GM06990 (cell line): ENCODE measurements around the gene R3HDM4.

Source experiments
- DNase-seq: peaks from one replicate; pipeline ENCODE4 v3.0.0-alpha.2; 2011; ENCODE audit not compliant: insufficient read length; ENCODE audit errors: extremely low read depth
- H3K27me3 ChIP-seq: replicated peaks from 2 replicates; pipeline ENCODE4 v1.6.0; 2011; ENCODE audit warnings: low read length; ENCODE audit not compliant: control insufficient read depth, insufficient read depth
- H3K36me3 ChIP-seq: 2 replicates; pipeline ENCODE4 v1.5.1; 2011; ENCODE audit warnings: low read length; ENCODE audit not compliant: control insufficient read depth, insufficient read depth
- H3K4me3 ChIP-seq: replicated peaks from 2 replicates; pipeline ENCODE4 v1.5.1; 2011; ENCODE audit warnings: low read depth, mild to moderate bottlenecking, control low read depth, low read length
- CTCF ChIP-seq: IDR thresholded peaks from 2 replicates; pipeline ENCODE4 v1.5.1; 2011; ENCODE audit warnings: low read length, control low read depth, mild to moderate bottlenecking, inconsistent platforms; ENCODE audit not compliant: insufficient read depth, poor library complexity, severe bottlenecking

The R3HDM4 gene

GRCh38 chr19:912181-913079, 589 bp downstream of the R3HDM4 start:
- Histone ChIP-seq H3K36me3 (no peaks in the 10 kb centered on the region), H3K4me3 (peak overlapping the region; percentile 95), H3K27me3 (no peaks in the 10 kb centered on the region)
- DNase-seq = peak; percentile 57
- no peak for TF ChIP-seq CTCF

DNA sequence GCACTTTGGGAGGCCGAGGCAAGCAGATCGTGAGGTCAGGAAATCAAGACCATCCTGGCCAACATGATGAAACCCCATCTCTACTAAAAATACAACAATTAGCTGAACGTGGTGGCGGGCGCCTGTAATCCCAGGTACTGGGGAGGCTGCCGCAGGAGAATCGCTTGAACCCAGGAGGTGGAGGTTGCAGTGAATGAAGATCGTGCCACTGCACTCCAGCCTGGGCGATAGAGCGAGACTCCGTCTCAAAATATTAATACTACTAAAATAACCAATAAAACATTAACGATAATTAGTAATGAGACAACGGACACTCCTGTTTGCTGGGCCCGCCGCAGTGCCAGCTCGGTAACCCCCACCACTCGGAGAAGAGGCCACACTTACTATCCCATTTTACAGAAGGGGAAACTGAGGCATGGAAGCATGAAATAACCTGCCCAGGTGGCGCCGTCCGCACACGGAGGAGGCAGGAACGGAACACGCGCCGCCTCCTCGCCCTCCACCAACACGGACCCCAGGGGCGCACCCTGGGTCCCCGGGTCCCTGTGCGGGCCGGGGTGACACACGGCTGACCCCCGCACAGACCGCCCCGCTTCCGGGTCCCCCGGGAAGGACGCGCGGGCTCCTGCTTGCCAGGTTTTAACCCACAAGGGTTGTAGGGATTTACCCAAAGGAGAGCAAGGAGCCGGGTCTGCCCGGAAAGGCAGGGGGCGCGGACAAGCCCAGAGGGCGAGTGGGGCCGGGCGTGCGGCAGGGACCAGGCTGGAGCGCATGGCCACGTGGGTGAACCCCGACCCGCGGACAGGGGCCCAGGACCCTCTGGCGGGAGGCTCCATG, 1.6 kb downstream of the R3HDM4 start:
- H3K27me3 ChIP-seq = no peaks in the 10 kb centered on the region
- no peak for DNase-seq
- H3K4me3 ChIP-seq = no peak overlapping the region
- TF ChIP-seq CTCF = no peak
- H3K36me3 ChIP-seq = no peaks in the 10 kb centered on the region

- TF ChIP-seq CTCF = no peak
These were observed 5.7 kb downstream of the R3HDM4 start for GRCh38 chr19:907183-907853.

GRCh38 chr19:906480-906879, 6.5 kb downstream of the R3HDM4 start:
- Histone ChIP-seq H3K27me3 (no peaks in the 10 kb centered on the region), H3K4me3 (no peak overlapping the region), H3K36me3 (peaks cover 2% of the 10 kb centered on the region)
- no peak for TF ChIP-seq CTCF
- peak; percentile 15 for DNase-seq

More at GRCh38 chr19:907183-907853, 5.7 kb downstream of the R3HDM4 start:
- Histone ChIP-seq H3K27me3 (no peaks in the 10 kb centered on the region), H3K36me3 (no peaks in the 10 kb centered on the region), H3K4me3 (no peak overlapping the region)
- DNase-seq = peak; percentile 72

DNA sequence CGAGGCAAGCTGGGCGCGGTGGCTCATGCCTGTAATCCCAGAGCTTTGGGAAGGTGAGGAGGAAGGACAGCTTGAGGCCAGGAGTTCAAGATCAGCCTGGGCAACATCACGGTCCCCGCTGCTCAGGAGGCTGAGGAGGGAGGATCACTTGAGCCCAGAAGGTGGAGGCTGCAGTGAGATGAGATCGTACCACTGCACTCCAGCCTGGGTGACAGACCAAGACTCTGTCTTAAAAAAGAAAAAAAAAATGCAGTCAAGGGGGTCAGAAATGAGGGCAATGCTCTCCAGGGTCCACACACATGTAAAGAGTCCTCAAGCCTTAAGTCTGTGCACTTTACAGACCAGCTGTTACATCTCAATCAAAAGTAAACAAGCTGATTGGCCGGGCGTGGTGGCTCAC, 8.5 kb downstream of the R3HDM4 start:
- Histone ChIP-seq H3K4me3 (no peak overlapping the region), H3K36me3 (peaks cover 4% of the 10 kb centered on the region), H3K27me3 (no peaks in the 10 kb centered on the region)
- no peak for TF ChIP-seq CTCF
- DNase-seq = no peak
